ENCODE measurements around the gene PRSS53. TPM values are rescaled to one million over a fixed set of nuclear protein-coding genes. Genes with fewer than 3 reads are reported as not detected.

Gene PRSS53
- total and polyA plus RNA-seq, 4 donors = 1.4 to 2.3 (median 1.9) TPM

DNA sequence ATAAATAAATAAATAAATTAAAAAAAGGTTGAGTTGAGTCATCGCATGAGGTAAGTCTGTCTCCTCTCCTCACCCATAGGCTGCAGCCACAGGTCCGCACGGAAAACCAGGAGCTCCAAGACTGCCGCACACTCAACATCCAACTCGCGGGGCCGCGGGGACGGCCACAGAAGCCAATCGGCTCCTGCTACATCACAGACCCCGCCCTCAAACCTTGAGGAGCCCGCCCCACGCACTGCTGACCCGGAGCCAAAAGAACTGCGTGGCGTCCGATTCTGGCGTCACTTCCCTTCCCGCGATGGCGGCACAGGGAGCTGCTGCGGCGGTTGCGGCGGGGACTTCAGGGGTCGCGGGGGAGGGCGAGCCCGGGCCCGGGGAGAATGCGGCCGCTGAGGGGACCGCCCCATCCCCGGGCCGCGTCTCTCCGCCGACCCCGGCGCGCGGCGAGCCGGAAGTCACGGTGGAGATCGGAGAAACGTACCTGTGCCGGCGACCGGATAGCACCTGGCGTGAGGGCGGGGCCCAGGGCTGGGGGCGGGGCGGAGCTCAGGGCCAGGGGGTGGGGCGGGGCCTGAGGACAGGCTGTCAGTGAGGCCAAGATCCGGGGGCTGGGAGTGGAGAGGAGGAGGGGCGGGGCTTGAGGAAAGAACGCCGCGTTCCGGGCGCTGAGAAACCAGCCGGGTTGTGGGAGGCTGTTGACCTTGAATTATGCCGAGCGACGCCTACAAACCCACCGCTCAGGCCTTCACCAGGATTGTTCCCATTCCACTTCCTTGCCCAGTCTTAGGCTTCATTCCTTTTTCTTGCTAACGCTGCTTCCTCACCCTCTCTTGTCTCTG lies 28.9 kb upstream of the PRSS53 start, which contains the start of gene KAT8:
KAT8 (plus strand) TSS at position 281 of the 839 bp plus-strand sequence; CDS start at position 299, 18 bp downstream.
- ATAC-seq (ENCODE audit: insufficient read depth, low FRiP score) = peak; percentile 98
- TF ChIP-seq, protein P1, sequence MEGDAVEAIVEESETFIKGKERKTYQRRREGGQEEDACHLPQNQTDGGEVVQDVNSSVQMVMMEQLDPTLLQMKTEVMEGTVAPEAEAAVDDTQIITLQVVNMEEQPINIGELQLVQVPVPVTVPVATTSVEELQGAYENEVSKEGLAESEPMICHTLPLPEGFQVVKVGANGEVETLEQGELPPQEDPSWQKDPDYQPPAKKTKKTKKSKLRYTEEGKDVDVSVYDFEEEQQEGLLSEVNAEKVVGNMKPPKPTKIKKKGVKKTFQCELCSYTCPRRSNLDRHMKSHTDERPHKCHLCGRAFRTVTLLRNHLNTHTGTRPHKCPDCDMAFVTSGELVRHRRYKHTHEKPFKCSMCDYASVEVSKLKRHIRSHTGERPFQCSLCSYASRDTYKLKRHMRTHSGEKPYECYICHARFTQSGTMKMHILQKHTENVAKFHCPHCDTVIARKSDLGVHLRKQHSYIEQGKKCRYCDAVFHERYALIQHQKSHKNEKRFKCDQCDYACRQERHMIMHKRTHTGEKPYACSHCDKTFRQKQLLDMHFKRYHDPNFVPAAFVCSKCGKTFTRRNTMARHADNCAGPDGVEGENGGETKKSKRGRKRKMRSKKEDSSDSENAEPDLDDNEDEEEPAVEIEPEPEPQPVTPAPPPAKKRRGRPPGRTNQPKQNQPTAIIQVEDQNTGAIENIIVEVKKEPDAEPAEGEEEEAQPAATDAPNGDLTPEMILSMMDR (IDR thresholded peaks at IDR 0.05; ENCODE audit: control extremely low read depth, extremely low read depth) = no peak
- H3K4me1 ChIP-seq (ENCODE audit: control insufficient read depth in 5 of 5, insufficient read depth in 5 of 5, low read length in 5 of 5) = peaks cover 2 to 10% (median 7%) of the 10 kb centered on the region in 5 donors

DNA sequence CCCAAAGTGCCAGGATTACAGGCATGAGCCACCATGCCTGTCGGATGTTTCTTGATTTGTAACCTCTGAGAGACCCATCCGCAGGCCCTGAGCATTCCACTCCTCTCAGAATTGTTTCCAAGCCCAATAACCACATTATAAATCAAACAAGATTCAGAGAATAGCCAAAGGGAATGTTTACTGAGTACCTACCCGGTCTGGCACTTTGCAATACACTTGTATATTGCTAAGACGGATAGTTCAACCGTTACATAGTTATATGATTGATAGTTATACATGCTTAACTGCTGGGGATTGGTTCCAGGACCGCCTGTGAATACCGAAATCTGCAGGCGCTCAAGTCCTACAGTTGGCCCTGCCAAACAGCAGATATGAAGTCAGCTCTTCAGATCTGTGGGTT lies 25.7 kb upstream of the PRSS53 start:
- Histone ChIP-seq H3K27me3 (ENCODE audit: control insufficient read depth in 3 of 3, insufficient read depth in 3 of 3, low read length in 2 of 3) (no peaks in the 10 kb centered on the region), H3K4me1 (ENCODE audit: control insufficient read depth in 5 of 5, insufficient read depth in 5 of 5, low read length in 5 of 5) (peaks cover 2 to 12% (median 8%) of the 10 kb centered on the region in 5 donors), H3K4me3 (no peak overlapping the region), H3K27ac (ENCODE audit: low read depth in 1 of 2, low read length in 1 of 2) (no peak overlapping the region), H3K9me3 (ENCODE audit: control insufficient read depth in 4 of 4, insufficient read depth in 3 of 4, low read length in 3 of 4) (no peaks in the 10 kb centered on the region), H3K9ac (ENCODE audit: insufficient read depth in 1 of 2, low read length in 2 of 2) (no peak overlapping the region), H3K36me3 (ENCODE audit: control insufficient read depth in 4 of 4, insufficient read depth in 4 of 4, low read length in 4 of 4) (peaks cover 0 to 28% (median 11%) of the 10 kb centered on the region in 4 donors)
- ATAC-seq (ENCODE audit: insufficient read depth, low FRiP score) = no peak
- TF ChIP-seq, protein P1 (IDR thresholded peaks at IDR 0.05; ENCODE audit: control extremely low read depth, extremely low read depth) = no peak
- 81 to 83% methylated on average over 8 of the region's 8 CpGs for whole genome bisulfite sequencing, 2 donors
- no peak for DNase-seq

More for the DNA sequence above, 28.9 kb upstream of the PRSS53 start, which contains the start of gene KAT8:
- Histone ChIP-seq H3K9me3 (ENCODE audit: control insufficient read depth in 4 of 4, insufficient read depth in 3 of 4, low read length in 3 of 4) (no peaks in the 10 kb centered on the region), H3K27me3 (ENCODE audit: control insufficient read depth in 3 of 3, insufficient read depth in 3 of 3, low read length in 2 of 3) (no peaks in the 10 kb centered on the region), H3K4me3 (peak within 1 kb of the TSS; percentile 59), H3K36me3 (ENCODE audit: control insufficient read depth in 4 of 4, insufficient read depth in 4 of 4, low read length in 4 of 4) (peaks cover 18 to 29% (median 22%) of the 10 kb centered on the region in 4 donors), H3K9ac (ENCODE audit: insufficient read depth in 1 of 2, low read length in 2 of 2) (peak within 1 kb of the TSS; percentile 58 to 91), H3K27ac (ENCODE audit: low read depth in 1 of 2, low read length in 1 of 2) (peak within 1 kb of the TSS; percentile 98 to 99)
- 0% methylated on average over 62 to 67 of the region's 68 CpGs for WGBS, 2 donors
- DNase-seq = peak; percentile 99

DNA sequence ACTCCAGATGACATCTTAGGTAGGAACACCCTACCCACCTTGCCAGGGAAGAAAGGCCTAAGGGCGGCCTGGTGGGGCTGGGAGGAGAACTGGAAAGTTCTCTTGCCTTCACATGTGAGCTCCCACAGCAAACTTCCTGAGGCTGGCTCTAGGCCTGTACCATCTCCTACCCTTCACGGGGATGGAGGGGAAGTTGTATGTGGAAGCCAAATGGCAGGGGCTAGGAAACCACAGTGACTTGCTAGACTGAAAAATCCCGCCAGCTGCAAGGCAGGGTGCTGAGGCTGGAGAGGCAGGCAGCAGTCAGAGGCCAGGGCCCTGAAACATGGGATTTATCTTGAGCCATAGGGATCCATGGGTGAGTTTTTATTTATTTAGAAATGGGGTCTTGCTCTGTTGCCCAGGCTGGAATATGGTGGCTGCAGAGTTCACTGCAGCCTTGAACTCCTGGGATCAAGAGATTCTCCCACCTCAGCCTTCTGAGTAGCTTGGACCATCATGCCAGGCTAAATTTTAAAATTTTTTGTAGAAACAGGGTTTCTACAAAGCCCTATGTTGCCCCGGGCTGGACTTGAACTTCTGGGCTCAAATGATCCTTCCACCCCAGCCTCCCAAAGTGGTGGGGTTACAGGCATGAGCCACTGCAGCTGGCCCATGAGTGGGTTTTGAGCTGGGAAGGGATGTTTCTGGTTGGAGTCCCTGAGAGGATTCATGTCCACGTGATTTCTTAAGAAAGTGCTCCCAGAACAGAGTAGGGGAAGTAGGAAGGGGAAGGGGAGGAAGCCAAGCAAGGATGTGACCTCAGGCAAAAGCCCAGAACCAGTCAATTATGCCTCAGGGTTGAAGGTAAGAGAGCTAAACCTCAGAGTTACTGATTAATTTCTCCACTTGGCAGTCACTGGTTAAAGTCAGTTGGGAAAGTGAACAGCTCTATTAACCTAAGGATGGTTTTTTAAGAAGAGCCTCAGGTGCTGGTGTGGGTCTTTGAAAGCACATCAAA lies 24.7 kb upstream of the PRSS53 start:
- no peak overlapping the region for H3K9ac ChIP-seq (ENCODE audit: insufficient read depth in 1 of 2, low read length in 2 of 2)
- no peak for ATAC-seq (ENCODE audit: insufficient read depth, low FRiP score)
- peak in 1 of 3 donors; percentile 47 for DNase-seq

More for the DNA sequence above, 24.7 kb upstream of the PRSS53 start:
- no peaks in the 10 kb centered on the region for H3K27me3 ChIP-seq (ENCODE audit: control insufficient read depth in 3 of 3, insufficient read depth in 3 of 3, low read length in 2 of 3)
- TF ChIP-seq, protein P1 (IDR thresholded peaks at IDR 0.05; ENCODE audit: control extremely low read depth, extremely low read depth) = no peak
- H3K27ac ChIP-seq (ENCODE audit: low read depth in 1 of 2, low read length in 1 of 2) = peak overlapping the region; percentile 60 to 61
- H3K9me3 ChIP-seq (ENCODE audit: control insufficient read depth in 4 of 4, insufficient read depth in 3 of 4, low read length in 3 of 4) = no peaks in the 10 kb centered on the region
- H3K36me3 ChIP-seq (ENCODE audit: control insufficient read depth in 4 of 4, insufficient read depth in 4 of 4, low read length in 4 of 4) = peaks cover 0 to 28% (median 7%) of the 10 kb centered on the region in 4 donors
- WGBS, 2 donors = 37 to 67% methylated on average over 5 of the region's 5 CpGs
- peaks cover 0 to 15% (median 3%) of the 10 kb centered on the region in 5 donors for H3K4me1 ChIP-seq (ENCODE audit: control insufficient read depth in 5 of 5, insufficient read depth in 5 of 5, low read length in 5 of 5)
- H3K4me3 ChIP-seq = no peak overlapping the region
